Thymus (tissue), 11 donors: ENCODE data around the gene ARMC3. TPM values are rescaled to one million over a fixed set of nuclear protein-coding genes. Genes with fewer than 3 reads are reported as not detected.

Source experiments
- DNase-seq, 9 donors: peaks; one replicate each; pipeline ENCODE4 v3.0.0-alpha.2; 2013; ENCODE audit warnings: low spot score in 9 of 9, low read depth in 6 of 9, missing footprints in 1 of 9
- H3K27ac ChIP-seq, 2 donors: one replicate each; pipeline ENCODE4 v1.5.1; 2013; ENCODE audit warnings: control low read depth in 1 of 2, low read depth in 1 of 2, low read length in 1 of 2, mild to moderate bottlenecking in 1 of 2, moderate library complexity in 1 of 2
- H3K27me3 ChIP-seq, 2 donors: one replicate each; pipeline ENCODE4 v1.5.1; 2013; ENCODE audit warnings: low read length in 1 of 2; ENCODE audit not compliant: control insufficient read depth in 2 of 2, insufficient read depth in 1 of 2
- H3K36me3 ChIP-seq, 2 donors: one replicate each; pipeline ENCODE4 v1.5.1; 2013; ENCODE audit warnings: low read length in 1 of 2, mild to moderate bottlenecking in 1 of 2, moderate library complexity in 1 of 2; ENCODE audit not compliant: control insufficient read depth in 2 of 2, insufficient read depth in 2 of 2
- H3K4me1 ChIP-seq, 2 donors: one replicate each; pipeline ENCODE4 v1.5.1; 2013; ENCODE audit warnings: low read length in 2 of 2; ENCODE audit not compliant: control insufficient read depth in 2 of 2, insufficient read depth in 2 of 2
- H3K4me3 ChIP-seq, 2 donors: one replicate each; pipeline ENCODE4 v1.5.1; 2013; ENCODE audit warnings: low read length in 2 of 2, control low read depth in 1 of 2, mild to moderate bottlenecking in 1 of 2
- H3K9me3 ChIP-seq, 2 donors: one replicate each; pipeline ENCODE4 v1.5.1; 2013; ENCODE audit warnings: low read length in 1 of 2, mild to moderate bottlenecking in 1 of 2; ENCODE audit not compliant: control insufficient read depth in 2 of 2, insufficient read depth in 1 of 2
- WGBS: extraction: QIAGEN DNeasy Blood & Tissue Kit; methylation state at CpG from one replicate; pipeline ENCODE4 v1.1.7; 2013; 5-methylcytosine and 5-hydroxymethylcytosine counted together
- polyA plus RNA-seq: library from polyadenylated mRNA; stranded (reverse); fragments of 200-250 nt; gene quantifications from one replicate; pipeline ENCODE4 v1.2.3, GENCODE V29; 2013
- total RNA-seq: library from RNA; stranded (reverse); fragments of 120-200 nt; gene quantifications from one replicate; pipeline ENCODE4 v1.2.4, GENCODE V29; 2013
- donor health status: healthy.

ARMC3 gene
- total and polyA plus RNA-seq, 2 donors: 0.09 to 0.11 TPM

GRCh38 chr10:22993314-22993713 lies 65.5 kb downstream of the ARMC3 start:
- H3K4me1 ChIP-seq: no peaks in the 10 kb centered on the region
- DNase-seq: no peak
- no peaks in the 10 kb centered on the region for H3K36me3 ChIP-seq
- peaks cover 0 to 2% of the 10 kb centered on the region in 2 donors for H3K27me3 ChIP-seq
- no peaks in the 10 kb centered on the region for H3K9me3 ChIP-seq
- no peak overlapping the region for H3K27ac ChIP-seq
- no peak overlapping the region for H3K4me3 ChIP-seq
- WGBS: 94% methylated on average over 5 of the region's 5 CpGs

DNA sequence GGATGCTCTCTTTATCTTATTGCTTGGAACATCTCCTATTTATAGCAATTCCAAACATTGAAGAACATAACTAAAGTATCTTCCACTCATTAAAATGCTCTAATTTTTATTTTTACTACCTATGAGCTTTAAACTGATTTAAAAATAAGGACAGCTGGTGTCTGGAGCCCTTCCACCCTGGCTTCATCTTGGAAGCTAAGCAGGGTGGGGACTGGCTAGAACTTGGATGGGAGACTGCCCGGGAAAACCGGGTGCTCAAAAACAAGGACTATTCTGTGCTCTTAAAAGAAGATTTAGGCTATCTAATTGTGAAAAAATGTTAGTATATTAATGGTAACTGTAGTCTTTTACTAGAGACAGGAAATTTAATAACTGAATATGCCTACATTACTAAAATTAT lies 69.2 kb downstream of the ARMC3 start:
- Histone ChIP-seq H3K4me1 (no peaks in the 10 kb centered on the region), H3K27me3 (peaks cover 0 to 4% of the 10 kb centered on the region in 2 donors), H3K36me3 (no peaks in the 10 kb centered on the region), H3K4me3 (no peak overlapping the region), H3K9me3 (no peaks in the 10 kb centered on the region), H3K27ac (no peak overlapping the region)
- WGBS: 79% methylated on average over 2 of the region's 2 CpGs
- no peak for DNase-seq

GRCh38 chr10:22998091-22998490 lies 70.2 kb downstream of the ARMC3 start:
- Histone ChIP-seq H3K36me3 (no peaks in the 10 kb centered on the region), H3K27ac (no peak overlapping the region), H3K4me3 (no peak overlapping the region), H3K9me3 (no peaks in the 10 kb centered on the region), H3K27me3 (peaks cover 0 to 4% of the 10 kb centered on the region in 2 donors), H3K4me1 (no peaks in the 10 kb centered on the region)
- 97% methylated on average over 12 of the region's 12 CpGs for WGBS
- DNase-seq: no peak

GRCh38 chr10:22999942-23000341 lies 72.1 kb downstream of the ARMC3 start:
- Histone ChIP-seq H3K4me3 (no peak overlapping the region), H3K4me1 (no peaks in the 10 kb centered on the region), H3K27ac (no peak overlapping the region), H3K27me3 (peaks cover 0 to 2% of the 10 kb centered on the region in 2 donors), H3K36me3 (no peaks in the 10 kb centered on the region), H3K9me3 (no peaks in the 10 kb centered on the region)
- 85% methylated on average over 2 of the region's 2 CpGs for WGBS
- DNase-seq: no peak

- Histone ChIP-seq H3K9me3 (no peaks in the 10 kb centered on the region), H3K4me1 (no peaks in the 10 kb centered on the region), H3K27me3 (peaks cover 0 to 2% of the 10 kb centered on the region in 2 donors), H3K4me3 (no peak overlapping the region), H3K27ac (no peak overlapping the region), H3K36me3 (no peaks in the 10 kb centered on the region)
- WGBS: 93% methylated on average over 14 of the region's 14 CpGs
- DNase-seq: no peak
Observed at GRCh38 chr10:23001901-23002516, 74.2 kb downstream of the ARMC3 start.

DNA sequence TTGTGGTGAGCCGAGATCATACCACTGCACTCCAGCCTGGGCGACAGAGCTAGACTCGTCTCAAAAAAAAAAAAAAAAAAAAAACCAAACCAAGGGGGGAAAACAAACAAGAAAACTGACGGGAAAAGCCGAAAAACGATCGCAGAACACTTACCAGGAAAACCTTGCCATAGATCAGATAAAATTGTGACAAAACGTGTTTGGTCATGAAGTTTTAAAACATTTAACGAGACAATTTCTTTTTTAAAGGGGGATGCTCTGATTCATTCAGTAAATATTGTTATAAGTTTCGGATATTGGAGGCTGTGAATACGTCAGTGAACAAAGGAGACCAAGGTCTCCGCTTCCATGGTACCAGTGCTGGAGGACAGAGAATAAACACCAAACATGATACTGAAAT lies 77.3 kb downstream of the ARMC3 start:
- H3K9me3 ChIP-seq: no peaks in the 10 kb centered on the region
- no peak overlapping the region for H3K27ac ChIP-seq
- no peaks in the 10 kb centered on the region for H3K27me3 ChIP-seq
- no peaks in the 10 kb centered on the region for H3K4me1 ChIP-seq
- DNase-seq: no peak
- no peaks in the 10 kb centered on the region for H3K36me3 ChIP-seq
- WGBS: 98% methylated on average over 12 of the region's 12 CpGs
- no peak overlapping the region for H3K4me3 ChIP-seq

- Histone ChIP-seq H3K36me3 (no peaks in the 10 kb centered on the region), H3K27ac (no peak overlapping the region), H3K9me3 (no peaks in the 10 kb centered on the region), H3K27me3 (no peaks in the 10 kb centered on the region), H3K4me1 (no peaks in the 10 kb centered on the region), H3K4me3 (no peak overlapping the region)
- DNase-seq: no peak
- 95% methylated on average over 3 of the region's 3 CpGs for WGBS
Observed at GRCh38 chr10:23013581-23014335, 85.9 kb downstream of the ARMC3 start.

GRCh38 chr10:23015021-23015707 lies 87.3 kb downstream of the ARMC3 start:
- Histone ChIP-seq H3K9me3 (no peaks in the 10 kb centered on the region), H3K4me3 (no peak overlapping the region), H3K27ac (no peak overlapping the region), H3K4me1 (no peaks in the 10 kb centered on the region), H3K27me3 (no peaks in the 10 kb centered on the region), H3K36me3 (no peaks in the 10 kb centered on the region)
- 95% methylated on average over 7 of the region's 7 CpGs for WGBS
- no peak for DNase-seq

GRCh38 chr10:23016636-23017035 lies 88.8 kb downstream of the ARMC3 start:
- H3K4me3 ChIP-seq: no peak overlapping the region
- 88% methylated on average over 3 of the region's 3 CpGs for WGBS
- no peaks in the 10 kb centered on the region for H3K27me3 ChIP-seq
- no peaks in the 10 kb centered on the region for H3K9me3 ChIP-seq
- no peak for DNase-seq
- no peaks in the 10 kb centered on the region for H3K4me1 ChIP-seq
- no peaks in the 10 kb centered on the region for H3K36me3 ChIP-seq
- H3K27ac ChIP-seq: no peak overlapping the region
